MM.1S (cell line): ENCODE data around the gene FMN1.

ENCODE experiments used
- DNase-seq: peaks from one replicate; pipeline ENCODE4 v3.0.0-alpha.2; 2015
- H2AFZ ChIP-seq: fragments of 300-600 bp; sonication (generic); 2 replicates; pipeline ENCODE4 v1.6.0; 2016; ENCODE audit warnings: antibody characterized with exemption, low read length
- H3F3A ChIP-seq: fragments of 300-600 bp; sonication (generic); 2 replicates; pipeline ENCODE4 v1.6.1; 2016; ENCODE audit warnings: mild to moderate bottlenecking, antibody characterized with exemption, low read length, moderate library complexity, mixed read lengths; ENCODE audit not compliant: insufficient read depth
- H3K27ac ChIP-seq: fragments of 300-600 bp; sonication (generic); 2 replicates; pipeline ENCODE4 v1.5.1; 2016; ENCODE audit warnings: mild to moderate bottlenecking, low read length
- H3K27me3 ChIP-seq: fragments of 300-600 bp; sonication (generic); replicated peaks from 2 replicates; pipeline ENCODE4 v1.6.0; 2016; ENCODE audit warnings: low read length; ENCODE audit not compliant: insufficient read depth
- H3K36me3 ChIP-seq: fragments of 300-600 bp; sonication (generic); replicated peaks from 2 replicates; pipeline ENCODE4 v1.6.1; 2016; ENCODE audit warnings: mild to moderate bottlenecking, low read length, mixed read lengths; ENCODE audit not compliant: insufficient read depth
- H3K4me1 ChIP-seq: fragments of 300-600 bp; sonication (generic); 2 replicates; pipeline ENCODE4 v1.6.1; 2016; ENCODE audit warnings: low read length, mixed read lengths
- H3K4me2 ChIP-seq: fragments of 300-600 bp; sonication (generic); 2 replicates; pipeline ENCODE4 v1.6.0; 2016; ENCODE audit warnings: low read depth, low read length
- H3K4me3 ChIP-seq: fragments of 300-600 bp; sonication (generic); 2 replicates; pipeline ENCODE4 v1.5.1; 2016; ENCODE audit warnings: low read length, mixed read lengths
- H3K79me2 ChIP-seq: fragments of 300-600 bp; sonication (generic); 2 replicates; pipeline ENCODE4 v1.6.1; 2016; ENCODE audit warnings: mixed run types, low read length, mixed read lengths
- H3K9ac ChIP-seq: fragments of 300-600 bp; sonication (generic); 2 replicates; pipeline ENCODE4 v1.6.1; 2016; ENCODE audit warnings: low read length, mixed read lengths
- H3K9me2 ChIP-seq: fragments of 300-600 bp; sonication (generic); replicated peaks from 2 replicates; pipeline ENCODE4 v1.6.1; 2016; ENCODE audit warnings: mild to moderate bottlenecking, low read length, mixed read lengths; ENCODE audit not compliant: insufficient read depth
- H3K9me3 ChIP-seq: fragments of 300-600 bp; sonication (generic); replicated peaks from 2 replicates; pipeline ENCODE4 v1.6.1; 2016; ENCODE audit warnings: mild to moderate bottlenecking, low read length, mixed read lengths; ENCODE audit not compliant: insufficient read depth
- H4K20me1 ChIP-seq: fragments of 300-600 bp; sonication (generic); 2 replicates; pipeline ENCODE4 v1.6.1; 2016; ENCODE audit warnings: mild to moderate bottlenecking, low read length, moderate library complexity, mixed read lengths; ENCODE audit not compliant: insufficient read depth
- CTCF ChIP-seq: fragments of 300-600 bp; sonication (generic); IDR thresholded peaks from 2 replicates; pipeline ENCODE4 v1.5.1; 2016; ENCODE audit warnings: antibody characterized with exemption, low read length, mixed read lengths
- EZH2 ChIP-seq: fragments of 300-600 bp; sonication (generic); optimal IDR thresholded peaks from 2 replicates; pipeline ENCODE3; 2017; ENCODE audit warnings: low read depth, mild to moderate bottlenecking, antibody characterized with exemption, low read length, mixed read lengths
- EZH2phosphoT487 ChIP-seq: fragments of 300-600 bp; sonication (generic); IDR thresholded peaks from 2 replicates; pipeline ENCODE4 v1.6.1; 2018; ENCODE audit warnings: antibody characterized with exemption, low read length

FMN1 gene

DNA sequence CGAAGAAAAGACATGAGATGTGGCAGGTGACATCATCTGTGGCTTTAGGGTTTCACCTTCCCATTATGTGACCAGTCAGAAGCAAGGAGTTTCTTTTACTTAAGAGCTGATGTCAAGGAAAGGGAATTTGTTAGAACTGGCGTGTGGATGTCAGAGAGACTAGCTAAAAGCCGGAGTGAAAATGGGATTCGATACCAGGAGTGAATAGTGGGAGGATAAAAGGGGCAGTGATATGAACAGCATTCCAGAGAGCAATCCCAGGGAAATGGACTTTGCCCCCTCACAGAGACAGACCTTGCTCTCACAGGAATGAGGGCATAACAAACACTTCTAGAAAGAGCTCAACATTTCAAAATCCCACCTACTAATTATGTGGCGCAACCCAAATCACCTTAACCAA lies 5.9 kb upstream of the FMN1 start:
- no peaks in the 10 kb centered on the region for H3K9me2 ChIP-seq
- H3K27ac ChIP-seq = no peak overlapping the region
- no peak overlapping the region for H3K4me3 ChIP-seq
- TF ChIP-seq CTCF (no peak), EZH2 (no peak), EZH2phosphoT487 (no peak)
- H3K9me3 ChIP-seq = no peaks in the 10 kb centered on the region
- H3K4me1 ChIP-seq = peaks cover 15% of the 10 kb centered on the region
- DNase-seq = no peak
- 0 out of 2 replicates have a peak overlapping the region, but pooled peaks have one; percentile 55 for H3K4me2 ChIP-seq
- H2AFZ ChIP-seq = no peak overlapping the region
- peaks cover 19% of the 10 kb centered on the region for H3F3A ChIP-seq
- H3K79me2 ChIP-seq = no peaks in the 10 kb centered on the region
- no peaks in the 10 kb centered on the region for H3K36me3 ChIP-seq
- H3K27me3 ChIP-seq = peaks cover 81% of the 10 kb centered on the region
- no peak overlapping the region for H3K9ac ChIP-seq
- H4K20me1 ChIP-seq = no peaks in the 10 kb centered on the region; the same call in 1 of the 2 replicates

- Histone ChIP-seq H3K4me1 (peaks cover 19% of the 10 kb centered on the region), H3K9me2 (no peaks in the 10 kb centered on the region), H3K27ac (no peak overlapping the region), H4K20me1 (no peaks in the 10 kb centered on the region; the same call in 1 of the 2 replicates), H3K4me3 (no peak overlapping the region), H3K9me3 (no peaks in the 10 kb centered on the region), H3K27me3 (peaks cover 71% of the 10 kb centered on the region), H2AFZ (no peak overlapping the region), H3K36me3 (no peaks in the 10 kb centered on the region), H3K79me2 (no peaks in the 10 kb centered on the region), H3K4me2 (no peak overlapping the region), H3F3A (peaks cover 19% of the 10 kb centered on the region), H3K9ac (no peak overlapping the region)
- TF ChIP-seq EZH2phosphoT487 = no peak
- TF ChIP-seq EZH2 = no peak
- no peak for TF ChIP-seq CTCF
- no peak for DNase-seq
Measured at GRCh38 chr15:33198541-33198940, 4.0 kb upstream of the FMN1 start.

GRCh38 chr15:33197636-33198035 lies 3.1 kb upstream of the FMN1 start:
- Histone ChIP-seq H2AFZ (no peak overlapping the region), H3K36me3 (no peaks in the 10 kb centered on the region)
- TF ChIP-seq EZH2phosphoT487 (no peak), EZH2 (no peak), CTCF (no peak)

More at GRCh38 chr15:33197636-33198035, 3.1 kb upstream of the FMN1 start:
- H3K9me2 ChIP-seq = no peaks in the 10 kb centered on the region
- H3K79me2 ChIP-seq = no peaks in the 10 kb centered on the region
- H3K27me3 ChIP-seq = peaks cover 72% of the 10 kb centered on the region
- no peak overlapping the region for H3K27ac ChIP-seq
- no peak for DNase-seq
- no peak overlapping the region for H3K9ac ChIP-seq
- H3F3A ChIP-seq = peaks cover 19% of the 10 kb centered on the region
- H3K9me3 ChIP-seq = no peaks in the 10 kb centered on the region
- no peak overlapping the region for H3K4me2 ChIP-seq
- H4K20me1 ChIP-seq = no peaks in the 10 kb centered on the region; the same call in 1 of the 2 replicates
- H3K4me1 ChIP-seq = peaks cover 19% of the 10 kb centered on the region
- no peak overlapping the region for H3K4me3 ChIP-seq
